ENCODE data around the gene KIF25. TPM values are rescaled to one million over a fixed set of nuclear protein-coding genes. Genes with fewer than 3 reads are reported as not detected.

Gene KIF25
- total and polyA plus RNA-seq, 9 donors: 0.32 to 1.2 (median 0.74) TPM; not detected in 4

- Histone ChIP-seq H3K27ac (no peak overlapping the region), H3K9me3 (no peaks in the 10 kb centered on the region), H3K4me1 (ENCODE audit: insufficient read depth) (peaks cover 2% of the 10 kb centered on the region), H3K4me3 (no peak overlapping the region), H3K36me3 (no peaks in the 10 kb centered on the region), H3K27me3 (no peaks in the 10 kb centered on the region)
- DNase-seq: no peak
- WGBS, 3 donors: 89 to 95% (median 92%) methylated on average over 27 of the region's 27 CpGs
- intact Hi-C loops (cut with DNase I): no loop called here
- TF ChIP-seq CTCF (IDR thresholded peaks at IDR 0.05) (no peak), EP300 (IDR thresholded peaks at IDR 0.05) (no peak)
Measured at GRCh38 chr6:167976708-167977107, 20.8 kb upstream of the KIF25 start.

- Histone ChIP-seq H3K4me3 (no peak overlapping the region), H3K9me3 (no peaks in the 10 kb centered on the region), H3K36me3 (no peaks in the 10 kb centered on the region), H3K27ac (no peak overlapping the region), H3K27me3 (no peaks in the 10 kb centered on the region), H3K4me1 (ENCODE audit: insufficient read depth) (peaks cover 2% of the 10 kb centered on the region)
- DNase-seq: no peak
- TF ChIP-seq EP300 (IDR thresholded peaks at IDR 0.05) (no peak), POLR2A (IDR thresholded peaks at IDR 0.05) (no peak), CTCF (IDR thresholded peaks at IDR 0.05) (no peak)
- intact Hi-C loops (cut with DNase I): no loop called here
- 90 to 94% (median 91%) methylated on average over 36 to 43 of the region's 43 CpGs for WGBS, 3 donors
Measured at GRCh38 chr6:167977717-167978467, 19.6 kb upstream of the KIF25 start.

- Histone ChIP-seq H3K36me3 (no peaks in the 10 kb centered on the region), H3K4me3 (no peak overlapping the region), H3K27me3 (no peaks in the 10 kb centered on the region), H3K27ac (no peak overlapping the region), H3K4me1 (ENCODE audit: insufficient read depth) (peaks cover 2% of the 10 kb centered on the region), H3K9me3 (no peaks in the 10 kb centered on the region)
- intact Hi-C loops (cut with DNase I): no loop called here
- no peak for DNase-seq
- WGBS, 3 donors: 72 to 84% (median 80%) methylated on average over 7 of the region's 7 CpGs
- TF ChIP-seq CTCF (IDR thresholded peaks at IDR 0.05): no peak
- TF ChIP-seq EP300 (IDR thresholded peaks at IDR 0.05): no peak
- TF ChIP-seq POLR2A (IDR thresholded peaks at IDR 0.05): no peak
Measured at GRCh38 chr6:167978607-167979006, 18.9 kb upstream of the KIF25 start.

- H3K27me3 ChIP-seq: no peaks in the 10 kb centered on the region
- DNase-seq: no peak
- TF ChIP-seq POLR2A (IDR thresholded peaks at IDR 0.05) (no peak), CTCF (IDR thresholded peaks at IDR 0.05) (no peak), EP300 (IDR thresholded peaks at IDR 0.05) (no peak)
- intact Hi-C loops (cut with DNase I): no loop called here
- WGBS, 3 donors: 85 to 93% (median 91%) methylated on average over 12 of the region's 12 CpGs
- H3K4me1 ChIP-seq (ENCODE audit: insufficient read depth): peaks cover 2% of the 10 kb centered on the region
- no peak overlapping the region for H3K4me3 ChIP-seq
- H3K9me3 ChIP-seq: no peaks in the 10 kb centered on the region
- H3K36me3 ChIP-seq: no peaks in the 10 kb centered on the region
- H3K27ac ChIP-seq: no peak overlapping the region
Measured at GRCh38 chr6:167979436-167980139, 17.9 kb upstream of the KIF25 start.

Data from ovary (tissue), 9 donors.